ENCODE measurements around the gene SEC61A2.

The SEC61A2 gene

GRCh38 chr10:12195281-12195602, 65.8 kb downstream of the SEC61A2 start:
- no peak for TF ChIP-seq EZH2phosphoT487 (IDR thresholded peaks at IDR 0.05; ENCODE audit: borderline replicate concordance, low read length)
- TF ChIP-seq CTCF (IDR thresholded peaks at IDR 0.05; ENCODE audit: low read depth, low read length, poor library complexity, severe bottlenecking) = no peak
- H3F3A ChIP-seq (ENCODE audit: control insufficient read depth, insufficient read depth) = no peaks in the 10 kb centered on the region; the same call in 1 of the 2 replicates
- peaks cover 32% of the 10 kb centered on the region for H3K4me1 ChIP-seq (ENCODE audit: control insufficient read depth, low read length)

DNA sequence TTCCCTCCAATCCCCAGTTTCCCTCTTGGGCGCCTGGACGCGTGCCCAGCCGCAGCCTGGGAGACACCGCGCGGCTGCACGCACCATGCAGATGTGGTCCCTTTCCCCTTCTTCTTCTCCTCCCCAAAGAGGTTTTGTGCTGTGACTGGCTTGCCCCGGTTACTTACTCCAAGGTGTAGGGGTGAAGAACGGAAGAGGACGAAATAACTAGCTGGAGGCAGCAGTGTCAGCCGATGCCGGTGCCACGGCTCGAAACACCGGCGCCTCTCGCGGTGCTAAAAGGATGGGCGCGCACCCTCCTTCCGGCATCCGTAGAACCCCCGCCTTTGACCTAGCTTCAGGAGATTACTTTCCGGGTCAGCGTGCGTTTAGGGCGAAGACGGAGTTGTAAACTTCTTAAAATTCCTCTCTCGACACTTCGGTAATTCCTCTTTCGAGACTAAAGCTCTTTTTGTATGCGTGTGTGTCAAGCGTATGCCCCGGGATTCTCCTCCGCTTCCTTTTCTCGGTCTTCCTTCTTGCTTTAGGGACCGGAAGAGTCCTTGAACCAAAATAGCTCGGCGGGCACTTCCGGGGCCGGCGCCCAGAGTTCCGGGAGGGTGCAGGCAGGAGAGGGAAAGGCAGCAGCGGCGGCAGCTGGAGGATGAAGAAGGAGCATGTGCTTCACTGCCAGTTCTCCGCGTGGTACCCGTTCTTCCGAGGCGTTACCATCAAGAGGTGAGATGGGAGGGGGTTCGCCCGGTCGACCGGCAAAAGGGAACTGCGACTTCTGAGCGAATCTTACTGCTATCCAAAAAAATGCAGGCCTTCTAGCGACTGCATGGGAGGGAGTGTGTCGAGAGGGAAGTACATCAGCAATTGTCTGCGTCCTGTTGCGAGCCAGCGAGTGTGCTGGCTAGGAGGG, 66.4 kb downstream of the SEC61A2 start, which contains the start of the genes CDC123 and NUDT5:
CDC123 (plus strand) TSS at position 586 of the 904 bp plus-strand sequence; CDS start at position 644, 58 bp downstream.
NUDT5 (minus strand) TSS at position 289 of the 904 bp plus-strand sequence. CDS start 9,600 bp downstream, outside the sequence.
- peaks cover 97% of the 10 kb centered on the region for H3K79me2 ChIP-seq (ENCODE audit: control insufficient read depth, low read length)
- H3K27me3 ChIP-seq (ENCODE audit: control insufficient read depth, low read length) = no peaks in the 10 kb centered on the region
- peak within 1 kb of the TSS; percentile 90 for H3K27ac ChIP-seq (ENCODE audit: low read depth, low read length)
- H3K9me2 ChIP-seq (replicated peaks; ENCODE audit: control insufficient read depth, low read length) = no peaks in the 10 kb centered on the region
- peaks cover 5% of the 10 kb centered on the region; the same call in 1 of the 2 replicates for H4K20me1 ChIP-seq (ENCODE audit: control insufficient read depth, insufficient read depth, low read depth, low read length)
- H3K36me3 ChIP-seq (ENCODE audit: control insufficient read depth, low read length) = peaks cover 58% of the 10 kb centered on the region
- TF ChIP-seq CTCF (IDR thresholded peaks at IDR 0.05; ENCODE audit: low read depth, low read length, poor library complexity, severe bottlenecking) (no peak), EZH2phosphoT487 (IDR thresholded peaks at IDR 0.05; ENCODE audit: borderline replicate concordance, low read length) (no peak)
- no peaks in the 10 kb centered on the region for H3K9me3 ChIP-seq (ENCODE audit: control insufficient read depth, insufficient read depth, low read length)
- peak within 1 kb of the TSS; percentile 89 for H3K4me2 ChIP-seq (ENCODE audit: low read length)
- H3K4me3 ChIP-seq (ENCODE audit: low read length) = peak within 1 kb of the TSS; percentile 100
- peaks cover 32% of the 10 kb centered on the region for H3K4me1 ChIP-seq (ENCODE audit: control insufficient read depth, low read length)
- no peaks in the 10 kb centered on the region; the same call in 1 of the 2 replicates for H3F3A ChIP-seq (ENCODE audit: control insufficient read depth, insufficient read depth)

More at GRCh38 chr10:12195281-12195602, 65.8 kb downstream of the SEC61A2 start:
- H3K79me2 ChIP-seq (ENCODE audit: control insufficient read depth, low read length) = peaks cover 97% of the 10 kb centered on the region
- H3K4me3 ChIP-seq (ENCODE audit: low read length) = peak overlapping the region; percentile 100
- peak overlapping the region; percentile 89 for H3K4me2 ChIP-seq (ENCODE audit: low read length)
- H3K36me3 ChIP-seq (ENCODE audit: control insufficient read depth, low read length) = peaks cover 54% of the 10 kb centered on the region
- H3K27ac ChIP-seq (ENCODE audit: low read depth, low read length) = peak overlapping the region; percentile 90
- peaks cover 5% of the 10 kb centered on the region; the same call in 1 of the 2 replicates for H4K20me1 ChIP-seq (ENCODE audit: control insufficient read depth, insufficient read depth, low read depth, low read length)
- no peaks in the 10 kb centered on the region for H3K27me3 ChIP-seq (ENCODE audit: control insufficient read depth, low read length)
- H3K9me3 ChIP-seq (ENCODE audit: control insufficient read depth, insufficient read depth, low read length) = no peaks in the 10 kb centered on the region
- no peaks in the 10 kb centered on the region for H3K9me2 ChIP-seq (replicated peaks; ENCODE audit: control insufficient read depth, low read length)

DNA sequence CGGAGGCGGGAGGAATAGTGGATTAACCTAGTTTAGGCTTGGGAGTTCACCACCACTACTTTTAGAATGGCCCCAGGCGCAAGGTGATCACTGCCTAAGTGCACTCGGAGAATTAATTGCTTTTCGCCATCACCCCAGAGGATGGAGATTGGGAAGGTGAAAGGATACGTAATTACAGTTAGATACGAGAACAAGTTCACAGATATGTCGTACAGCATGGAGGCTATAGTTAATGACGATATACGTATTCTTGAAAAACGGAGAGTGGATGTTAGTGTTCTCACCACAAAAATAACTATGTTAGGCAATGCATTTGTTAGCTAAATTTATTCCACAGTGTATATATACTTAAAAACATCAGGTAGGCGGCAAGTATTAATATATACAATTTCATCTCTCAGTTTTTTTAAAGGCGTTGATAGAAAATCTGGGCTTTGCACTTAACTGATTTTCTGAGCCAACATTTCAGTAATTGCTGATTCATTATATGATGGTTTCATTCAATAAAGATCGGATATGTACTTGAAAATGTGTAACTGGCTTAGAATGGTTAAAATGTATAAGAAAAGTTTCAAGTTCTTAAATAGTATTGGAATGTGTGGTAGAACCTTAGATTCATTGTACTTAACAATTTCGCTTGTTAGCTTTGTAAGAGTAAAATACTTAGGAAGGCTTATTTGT, 67.2 kb downstream of the SEC61A2 start:
- TF ChIP-seq CTCF (IDR thresholded peaks at IDR 0.05; ENCODE audit: low read depth, low read length, poor library complexity, severe bottlenecking) = no peak
- no peak for TF ChIP-seq EZH2phosphoT487 (IDR thresholded peaks at IDR 0.05; ENCODE audit: borderline replicate concordance, low read length)
- Histone ChIP-seq H3K4me3 (ENCODE audit: low read length) (peak overlapping the region; percentile 100), H3K79me2 (ENCODE audit: control insufficient read depth, low read length) (peaks cover 97% of the 10 kb centered on the region), H3K27me3 (ENCODE audit: control insufficient read depth, low read length) (no peaks in the 10 kb centered on the region), H3K9me3 (ENCODE audit: control insufficient read depth, insufficient read depth, low read length) (no peaks in the 10 kb centered on the region), H3K4me1 (ENCODE audit: control insufficient read depth, low read length) (peaks cover 32% of the 10 kb centered on the region), H3K4me2 (ENCODE audit: low read length) (peak overlapping the region; percentile 89), H3K36me3 (ENCODE audit: control insufficient read depth, low read length) (peaks cover 63% of the 10 kb centered on the region), H3F3A (ENCODE audit: control insufficient read depth, insufficient read depth) (no peaks in the 10 kb centered on the region; the same call in 1 of the 2 replicates), H4K20me1 (ENCODE audit: control insufficient read depth, insufficient read depth, low read depth, low read length) (peaks cover 5% of the 10 kb centered on the region; the same call in 1 of the 2 replicates), H3K27ac (ENCODE audit: low read depth, low read length) (peak overlapping the region; percentile 90), H3K9me2 (replicated peaks; ENCODE audit: control insufficient read depth, low read length) (no peaks in the 10 kb centered on the region)

Data from DOHH2 (cell line).